GM12874 (cell line): Measurements from ENCODE around the gene ZNF200.

Experiments used
- TF ChIP-seq, protein P1 (sequence below): IDR thresholded peaks from 2 replicates; pipeline ENCODE4 v1.5.1; 2011; ENCODE audit warnings: low read depth, mild to moderate bottlenecking, control low read depth, low read length, moderate library complexity; ENCODE audit not compliant: insufficient read depth

ZNF200 gene

GRCh38 chr16:3256866-3257465 lies 22.0 kb upstream of the ZNF200 start:
- TF ChIP-seq, protein P1, sequence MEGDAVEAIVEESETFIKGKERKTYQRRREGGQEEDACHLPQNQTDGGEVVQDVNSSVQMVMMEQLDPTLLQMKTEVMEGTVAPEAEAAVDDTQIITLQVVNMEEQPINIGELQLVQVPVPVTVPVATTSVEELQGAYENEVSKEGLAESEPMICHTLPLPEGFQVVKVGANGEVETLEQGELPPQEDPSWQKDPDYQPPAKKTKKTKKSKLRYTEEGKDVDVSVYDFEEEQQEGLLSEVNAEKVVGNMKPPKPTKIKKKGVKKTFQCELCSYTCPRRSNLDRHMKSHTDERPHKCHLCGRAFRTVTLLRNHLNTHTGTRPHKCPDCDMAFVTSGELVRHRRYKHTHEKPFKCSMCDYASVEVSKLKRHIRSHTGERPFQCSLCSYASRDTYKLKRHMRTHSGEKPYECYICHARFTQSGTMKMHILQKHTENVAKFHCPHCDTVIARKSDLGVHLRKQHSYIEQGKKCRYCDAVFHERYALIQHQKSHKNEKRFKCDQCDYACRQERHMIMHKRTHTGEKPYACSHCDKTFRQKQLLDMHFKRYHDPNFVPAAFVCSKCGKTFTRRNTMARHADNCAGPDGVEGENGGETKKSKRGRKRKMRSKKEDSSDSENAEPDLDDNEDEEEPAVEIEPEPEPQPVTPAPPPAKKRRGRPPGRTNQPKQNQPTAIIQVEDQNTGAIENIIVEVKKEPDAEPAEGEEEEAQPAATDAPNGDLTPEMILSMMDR: no peak

DNA sequence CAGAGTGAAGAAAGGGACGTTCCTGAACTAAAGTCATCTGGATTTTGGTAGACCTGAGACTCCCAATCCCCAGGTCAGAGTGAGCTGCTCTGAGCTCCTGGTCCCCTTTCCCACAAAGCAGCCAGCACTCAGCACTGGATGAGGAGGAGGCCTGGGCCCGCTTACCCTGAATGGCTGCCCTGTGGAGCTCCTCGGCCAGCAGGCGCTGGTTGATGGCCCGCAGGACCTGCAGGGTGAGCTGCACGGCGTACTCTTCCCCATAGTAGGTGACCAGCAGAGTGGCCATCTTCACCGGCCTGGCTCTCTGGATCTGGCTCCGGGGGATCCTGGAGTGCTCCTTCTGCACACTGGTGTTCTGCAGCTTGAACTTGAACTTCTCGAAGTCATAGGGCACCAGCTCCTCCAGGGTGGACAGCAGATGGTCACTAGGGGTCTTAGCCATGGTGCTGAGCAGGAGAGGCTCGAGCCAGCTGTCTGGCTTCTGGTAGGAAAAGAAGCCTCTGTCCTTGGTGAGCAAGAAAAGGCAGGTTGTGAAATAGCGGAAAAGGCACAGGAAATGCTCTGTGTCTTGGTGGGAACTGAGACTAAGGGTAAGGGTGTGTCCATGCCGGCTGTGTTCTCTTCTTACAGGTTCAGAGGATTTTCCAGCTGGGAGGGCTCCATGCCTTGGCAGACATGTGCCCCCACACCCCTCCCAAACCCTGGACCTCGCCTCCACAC lies 21.3 kb upstream of the ZNF200 start, which contains the start of gene MEFV:
Gene MEFV (minus strand): TSS at position 488 of the 720 bp plus-strand sequence. CDS start 46 bp downstream, at position 442.
- TF ChIP-seq, protein P1: no peak

GRCh38 chr16:3254309-3254708 lies 19.4 kb upstream of the ZNF200 start:
- TF ChIP-seq, protein P1: no peak

DNA sequence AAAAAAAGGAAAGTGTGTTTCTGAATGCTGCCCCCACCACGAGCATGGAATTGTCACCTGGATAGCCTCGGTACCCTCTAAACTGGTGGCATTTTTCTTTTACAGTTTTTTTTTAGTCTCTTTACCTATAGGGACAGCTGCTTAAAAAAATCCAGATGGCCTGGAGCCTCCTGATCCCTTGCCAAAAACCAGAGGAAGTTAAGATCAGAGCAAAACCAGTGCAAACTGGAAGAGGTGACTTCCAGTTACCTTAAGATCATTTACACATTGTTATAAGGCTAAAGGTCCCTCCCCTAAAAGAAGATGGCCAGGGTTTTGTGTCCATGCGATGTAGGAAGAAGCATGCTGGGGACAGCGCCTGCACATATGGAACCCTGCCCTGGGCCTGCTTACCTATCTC lies 18.0 kb upstream of the ZNF200 start:
- TF ChIP-seq, protein P1: no peak

GRCh38 chr16:3249451-3249850 lies 14.5 kb upstream of the ZNF200 start:
- TF ChIP-seq, protein P1: no peak

DNA sequence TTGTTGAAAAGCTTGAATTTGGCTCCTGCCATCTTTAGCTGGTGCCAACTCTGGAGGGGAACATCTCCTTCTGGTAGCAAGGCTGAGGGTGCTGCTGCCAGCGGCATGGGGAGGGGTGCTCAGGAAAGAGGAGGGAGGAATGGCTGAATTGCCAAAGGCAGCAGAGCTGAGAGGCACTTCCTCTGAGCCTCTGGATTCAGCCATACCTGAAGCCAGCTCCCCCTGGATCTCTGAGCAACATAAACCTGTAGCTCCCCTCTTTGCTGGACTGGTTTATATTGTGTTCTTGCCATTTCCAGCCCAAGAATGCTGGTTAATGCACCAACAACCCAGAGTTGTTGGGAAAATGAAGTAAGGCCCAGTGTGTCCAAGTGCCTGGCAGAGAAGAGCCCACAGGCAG lies 14.1 kb upstream of the ZNF200 start:
- TF ChIP-seq, protein P1: no peak

DNA sequence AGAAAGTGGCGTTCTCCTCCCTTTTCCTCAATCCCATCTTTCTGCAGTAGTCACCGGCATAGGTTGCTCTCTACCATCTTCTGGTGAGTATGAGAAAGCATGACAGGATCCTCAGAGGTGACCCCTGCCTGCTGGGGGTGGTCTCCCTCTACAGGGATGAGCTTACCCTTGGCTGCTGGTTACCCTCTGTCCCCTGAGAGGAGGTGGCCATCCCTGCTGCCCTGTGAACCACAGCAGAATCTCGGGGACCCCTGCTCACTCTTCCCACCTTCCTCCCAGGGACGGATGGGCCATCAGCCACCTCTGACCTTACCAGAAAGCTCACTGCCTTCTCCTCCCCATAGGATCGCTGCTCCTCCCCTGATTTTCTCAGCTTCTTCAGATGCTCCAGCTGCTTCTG lies 13.6 kb upstream of the ZNF200 start:
- TF ChIP-seq, protein P1: no peak
